IMR-90 (cell line): ENCODE data around the gene S100Z. TPM values are rescaled to one million over a fixed set of nuclear protein-coding genes. Genes with fewer than 3 reads are reported as not detected.

ENCODE experiments used
- ATAC-seq: fragments of 200-7000 bp; cut with Tn5 transposase; 2 replicates; pipeline ENCODE4 v1.9.1; 2020; ENCODE audit warnings: low read depth, mild to moderate bottlenecking, moderate library complexity
- BruUV-seq: library from RNA; stranded (reverse); fragments of 400-500 nt; replicated peaks from 2 replicates; lab custom pipeline; 2021; lab: Mats Ljungman, UMichigan
- CTCF ChIA-PET: fragments of 300-600 bp; formaldehyde crosslinking; extraction: SDS; loops from one replicate; lab custom pipeline; 2021; ENCODE audit warnings: antibody characterized with exemption; lab: Yijun Ruan, JAX
- POLR2A ChIA-PET: fragments of 300-600 bp; sonication (Branson Sonifier 250); formaldehyde crosslinking; loops from one replicate; lab custom pipeline; 2022; ENCODE audit warnings: antibody characterized with exemption; ENCODE audit not compliant: unreplicated experiment; lab: Charles Lee
- DNase-seq: peaks from one replicate; pipeline ENCODE4 v3.0.0; 2013
- H2AFZ ChIP-seq: replicated peaks from 2 replicates; pipeline ENCODE3; 2013; ENCODE audit warnings: low read length, mild to moderate bottlenecking; ENCODE audit not compliant: poor library complexity
- H2AK5ac ChIP-seq: 2 replicates; pipeline ENCODE4 v1.6.1; 2013; ENCODE audit warnings: low read depth, low read length, inconsistent platforms
- H2AK9ac ChIP-seq: replicated peaks from 2 replicates; pipeline ENCODE3; 2013; ENCODE audit warnings: mild to moderate bottlenecking, low read depth, low read length, moderate library complexity; ENCODE audit not compliant: poor library complexity
- H2BK120ac ChIP-seq: 2 replicates; pipeline ENCODE4 v1.6.1; 2013; ENCODE audit warnings: low read depth, low read length, inconsistent platforms
- H2BK15ac ChIP-seq: 3 replicates; pipeline ENCODE4 v1.6.1; 2013; ENCODE audit warnings: low read depth, low read length, inconsistent platforms
- H2BK20ac ChIP-seq: 2 replicates; pipeline ENCODE4 v1.6.1; 2013; ENCODE audit warnings: low read depth, mild to moderate bottlenecking, inconsistent platforms, low read length, moderate library complexity
- H2BK5ac ChIP-seq: 2 replicates; pipeline ENCODE4 v1.6.1; 2013; ENCODE audit warnings: mild to moderate bottlenecking, low read depth, low read length, inconsistent platforms; ENCODE audit not compliant: poor library complexity, severe bottlenecking
- H3K14ac ChIP-seq: replicated peaks from 2 replicates; pipeline ENCODE4 v1.6.1; 2013; ENCODE audit warnings: low read depth, low read length, inconsistent platforms
- H3K18ac ChIP-seq: 2 replicates; pipeline ENCODE4 v1.6.1; 2013; ENCODE audit warnings: low read depth, low read length, control low read depth
- H3K23ac ChIP-seq: 2 replicates; pipeline ENCODE4 v1.6.1; 2013; ENCODE audit warnings: low read depth, low read length, inconsistent platforms
- H3K27ac ChIP-seq: 2 replicates; pipeline ENCODE4 v1.5.1; 2013; ENCODE audit warnings: mild to moderate bottlenecking, control low read depth, low read length; ENCODE audit not compliant: insufficient read depth
- H3K27me3 ChIP-seq: 2 replicates; pipeline ENCODE4 v1.6.1; 2013; ENCODE audit warnings: low read length; ENCODE audit not compliant: control insufficient read depth, insufficient read depth
- H3K36me3 ChIP-seq: 2 replicates; pipeline ENCODE4 v1.6.1; 2013; ENCODE audit warnings: low read length, mixed read lengths; ENCODE audit not compliant: control insufficient read depth, insufficient read depth
- H3K4ac ChIP-seq: 2 replicates; pipeline ENCODE4 v1.6.1; 2013; ENCODE audit warnings: low read depth, low read length, inconsistent platforms
- H3K4me1 ChIP-seq: 2 replicates; pipeline ENCODE4 v1.6.1; 2013; ENCODE audit warnings: low read length, mixed read lengths; ENCODE audit not compliant: control insufficient read depth, insufficient read depth
- H3K4me2 ChIP-seq: 2 replicates; pipeline ENCODE4 v1.6.1; 2013; ENCODE audit warnings: low read depth, mild to moderate bottlenecking, control low read depth, low read length, moderate library complexity
- H3K4me3 ChIP-seq: 2 replicates; pipeline ENCODE4 v1.5.1; 2013; ENCODE audit warnings: low read depth, mild to moderate bottlenecking, control low read depth, low read length, moderate library complexity; ENCODE audit not compliant: insufficient read depth
- H3K56ac ChIP-seq: 2 replicates; pipeline ENCODE4 v1.6.1; 2013; ENCODE audit warnings: low read length, inconsistent platforms; ENCODE audit not compliant: insufficient read depth; ENCODE audit errors: extremely low read depth
- H3K79me1 ChIP-seq, 2 experiments: 2 replicates each; pipeline ENCODE4 v1.6.1; 2013; ENCODE audit warnings: low read length in 2 of 2, inconsistent platforms in 1 of 2, low read depth in 1 of 2
- H3K9ac ChIP-seq: 2 replicates; pipeline ENCODE4 v1.6.1; 2013; ENCODE audit warnings: low read depth, low read length, control low read depth
- H3K9me1 ChIP-seq: 2 replicates; pipeline ENCODE4 v1.6.1; 2013; ENCODE audit warnings: low read length, inconsistent platforms; ENCODE audit not compliant: insufficient read depth
- H3K9me3 ChIP-seq: 2 replicates; pipeline ENCODE4 v1.6.1; 2013; ENCODE audit warnings: low read length; ENCODE audit not compliant: control insufficient read depth, insufficient read depth
- H4K20me1 ChIP-seq: 2 replicates; pipeline ENCODE4 v1.6.1; 2013; ENCODE audit warnings: low read length, inconsistent platforms; ENCODE audit not compliant: insufficient read depth
- H4K5ac ChIP-seq: 2 replicates; pipeline ENCODE4 v1.6.1; 2013; ENCODE audit warnings: mild to moderate bottlenecking, low read depth, low read length, control low read depth
- H4K8ac ChIP-seq, 2 experiments: 2 replicates each; pipeline ENCODE4 v1.6.1; 2013; ENCODE audit warnings: low read depth in 2 of 2, low read length in 2 of 2, control low read depth in 1 of 2, inconsistent platforms in 1 of 2
- H4K91ac ChIP-seq: 2 replicates; pipeline ENCODE4 v1.6.1; 2013; ENCODE audit warnings: low read depth, low read length, inconsistent platforms; ENCODE audit not compliant: insufficient read depth
- FOS ChIP-seq: fragments of 150-350 bp; IDR thresholded peaks from 2 replicates; pipeline ENCODE4 v1.6.1; 2016; ENCODE audit warnings: low read depth, low read length
- MAFK ChIP-seq: IDR thresholded peaks from 2 replicates; pipeline ENCODE4 v1.6.1; 2012; ENCODE audit warnings: low read depth, low read length, improper control_type of control experiment
- MXI1 ChIP-seq: IDR thresholded peaks from 2 replicates; pipeline ENCODE4 v1.6.1; 2012; ENCODE audit warnings: low read depth, mild to moderate bottlenecking, low read length, moderate library complexity, borderline replicate concordance
- WGBS, 2 experiments: methylation state at CpG; one replicate each; pipeline versions ENCODE4 v1.1.5 to v1.1.7; 2013; ENCODE audit warnings: missing lambda C conversion rate in 2 of 2; ENCODE audit not compliant: insufficient read length in 1 of 2; ENCODE audit errors: extremely low coverage in 2 of 2; 5-methylcytosine and 5-hydroxymethylcytosine counted together
- dilution Hi-C: fragments of 300-500 bp; cut with HindIII; formaldehyde crosslinking; loops from one replicate; pipeline ENCODE4 v1.14.3; 2018; ENCODE audit warnings: low sequenced_read_pairs; ENCODE audit not compliant: unreplicated experiment
- in situ Hi-C: fragments of 300-500 bp; cut with MboI; formaldehyde crosslinking; loops from 3 replicates; pipeline ENCODE4 v1.14.3; 2019; ENCODE audit warnings: low sequenced_read_pairs, inconsistent platforms, mixed read lengths
- intact Hi-C: fragments of 100-400 bp; cut with micrococcal nuclease; formaldehyde crosslinking; loops from 2 replicates; pipeline ENCODE4 v1.10.0; 2022
- polyA plus RNA-seq, 3 experiments: library from polyadenylated mRNA; depleted of rRNA; stranded (reverse); fragments of >200 nt; gene quantifications; 2 replicates each; pipeline ENCODE4 v1.2.3, GENCODE V29; 2012; ENCODE audit warnings: low replicate concordance in 1 of 3
- total RNA-seq: library from RNA; depleted of rRNA; stranded (reverse); fragments of >200 nt; gene quantifications from 2 replicates; pipeline ENCODE4 v1.2.3, GENCODE V29; 2012

S100Z gene
- total and polyA plus RNA-seq, 2 of the 4 experiments (the other 2 are of a cell fraction), result not detected

DNA sequence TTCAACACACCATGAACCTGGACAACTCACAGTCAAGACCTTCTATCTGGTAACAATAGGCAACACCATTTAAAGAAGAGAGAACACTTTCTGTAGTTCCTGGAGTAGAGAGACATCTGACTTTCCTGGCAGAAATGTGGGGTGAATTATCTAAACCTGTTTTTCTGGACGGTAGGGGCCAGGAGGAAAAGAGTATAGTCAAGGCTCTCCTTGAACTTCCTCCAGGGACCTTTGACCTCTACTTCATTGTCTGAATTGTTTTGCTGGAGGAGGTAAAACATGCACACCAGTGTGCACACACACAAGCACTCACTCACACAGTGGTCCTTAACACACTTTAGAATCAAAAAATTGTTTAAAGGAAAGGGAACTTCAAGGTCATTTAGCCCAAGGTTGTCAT, 13.2 kb downstream of the S100Z start:
- no peak overlapping the region for H4K8ac ChIP-seq
- H4K20me1 ChIP-seq, result no peaks in the 10 kb centered on the region
- H2AFZ ChIP-seq, result no peak overlapping the region
- H3K18ac ChIP-seq, result no peak overlapping the region
- no peak overlapping the region for H4K5ac ChIP-seq
- peaks cover 8% of the 10 kb centered on the region; the same call in 1 of the 2 replicates for H3K9me1 ChIP-seq
- peak overlapping the region; percentile 21; the same call in 1 of the 2 replicates for H4K91ac ChIP-seq
- intact Hi-C loops (loop anchor here (5.0 to 10.0 kb wide), 2 partner anchors 261 to 372 kb away; no protein-coding TSS in a partner anchor), dilution Hi-C loops (no loop called here), in situ Hi-C loops (no loop called here)
- no TSS peak for BruUV-seq
- H3K4me1 ChIP-seq, result peaks cover 5% of the 10 kb centered on the region
- no peaks in the 10 kb centered on the region for H3K36me3 ChIP-seq
- no peak overlapping the region for H2AK9ac ChIP-seq
- no peak overlapping the region for H3K23ac ChIP-seq
- DNase-seq (no peak), ATAC-seq (no peak)
- no peaks in the 10 kb centered on the region for H3K79me1 ChIP-seq
- peak overlapping the region; percentile 65; the same call in 1 of the 2 replicates for H3K4ac ChIP-seq
- ChIA-PET CTCF (no interaction called here), POLR2A (no interaction called here)
- no peaks in the 10 kb centered on the region for H3K9me3 ChIP-seq
- 0 out of 2 replicates have a peak overlapping the region, but pooled peaks have one; percentile 25 for H2BK120ac ChIP-seq
- H3K27me3 ChIP-seq, result no peaks in the 10 kb centered on the region
- H2BK20ac ChIP-seq, result peak overlapping the region; percentile 46
- H3K27ac ChIP-seq, result no peak overlapping the region
- H3K4me2 ChIP-seq, result no peak overlapping the region
- H3K4me3 ChIP-seq, result no peak overlapping the region
- no peak overlapping the region for H3K9ac ChIP-seq
- H2BK5ac ChIP-seq, result no peak overlapping the region
- no peak overlapping the region for H3K56ac ChIP-seq
- H2BK15ac ChIP-seq, result peak overlapping the region; percentile 82
- H3K14ac ChIP-seq, result peak overlapping the region; percentile 22; the same call in 1 of the 2 replicates
- TF ChIP-seq FOS (no peak), MAFK (no peak), MXI1 (no peak)
- peak overlapping the region; percentile 86 for H2AK5ac ChIP-seq
- WGBS, 2 experiments, result no CpG with 5 or more reads among the region's 1 CpG
